HG02588 (cell line): ENCODE data around the gene RAB17.

Experiments
- ATAC-seq: cut with Tn5 transposase; IDR thresholded peaks from one replicate; pipeline ENCODE4 v1.9.1; 2021; ENCODE audit warnings: mild to moderate bottlenecking, moderate library complexity; ENCODE audit not compliant: unreplicated experiment

The RAB17 gene

DNA sequence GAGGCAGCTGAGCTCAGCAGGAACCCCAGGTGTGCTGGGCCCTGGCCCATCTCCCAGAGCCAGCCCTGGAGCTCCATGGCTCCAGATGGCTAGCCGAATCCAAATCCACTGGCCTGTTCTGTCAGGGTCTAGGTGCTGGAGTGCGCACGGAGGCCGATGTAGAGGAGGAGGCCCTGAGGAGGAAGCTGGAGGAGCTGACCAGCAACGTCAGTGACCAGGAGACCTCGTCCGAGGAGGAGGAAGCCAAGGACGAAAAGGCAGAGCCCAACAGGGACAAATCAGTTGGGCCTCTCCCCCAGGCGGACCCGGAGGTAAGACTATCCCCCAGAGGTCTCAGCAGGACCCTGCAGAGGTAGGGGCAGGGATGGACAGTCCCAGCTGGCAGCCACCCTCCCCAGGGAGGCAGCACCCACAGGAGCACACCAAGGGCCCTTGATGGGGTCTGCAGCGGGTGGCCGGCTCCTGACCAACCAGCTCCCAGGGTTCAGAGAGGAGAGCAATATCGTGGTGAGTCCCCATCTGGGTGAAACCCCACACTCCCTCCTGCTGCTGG, 50.2 kb downstream of the RAB17 start:
- ATAC-seq: no peak

GRCh38 chr2:237539681-237540080, 50.9 kb downstream of the RAB17 start:
- no peak for ATAC-seq

GRCh38 chr2:237538901-237539300, 51.6 kb downstream of the RAB17 start:
- ATAC-seq: no peak

- ATAC-seq: no peak
These were observed 52.4 kb downstream of the RAB17 start for GRCh38 chr2:237538001-237538720.

DNA sequence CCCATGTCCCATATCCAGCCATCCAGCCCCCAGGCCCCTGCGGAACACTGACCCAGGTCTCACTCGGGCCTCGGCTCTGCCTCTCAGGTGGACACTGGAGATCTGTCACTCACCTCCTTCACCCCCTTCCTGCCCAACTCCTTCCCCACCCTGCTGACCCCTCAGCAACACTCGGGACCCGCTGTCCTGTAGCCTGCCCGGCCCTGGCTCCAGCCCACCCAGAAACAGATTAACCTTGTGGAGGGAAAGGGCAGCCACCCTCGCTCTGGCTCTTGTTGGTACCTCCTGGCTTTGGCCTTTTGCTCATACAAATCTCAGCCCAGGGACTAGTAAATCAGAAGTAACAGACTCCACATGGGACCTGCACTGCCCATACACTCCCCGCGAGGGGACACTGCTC, 53.9 kb downstream of the RAB17 start:
- ATAC-seq: no peak

- ATAC-seq: no peak
These were observed 54.5 kb downstream of the RAB17 start for GRCh38 chr2:237536083-237536415.

DNA sequence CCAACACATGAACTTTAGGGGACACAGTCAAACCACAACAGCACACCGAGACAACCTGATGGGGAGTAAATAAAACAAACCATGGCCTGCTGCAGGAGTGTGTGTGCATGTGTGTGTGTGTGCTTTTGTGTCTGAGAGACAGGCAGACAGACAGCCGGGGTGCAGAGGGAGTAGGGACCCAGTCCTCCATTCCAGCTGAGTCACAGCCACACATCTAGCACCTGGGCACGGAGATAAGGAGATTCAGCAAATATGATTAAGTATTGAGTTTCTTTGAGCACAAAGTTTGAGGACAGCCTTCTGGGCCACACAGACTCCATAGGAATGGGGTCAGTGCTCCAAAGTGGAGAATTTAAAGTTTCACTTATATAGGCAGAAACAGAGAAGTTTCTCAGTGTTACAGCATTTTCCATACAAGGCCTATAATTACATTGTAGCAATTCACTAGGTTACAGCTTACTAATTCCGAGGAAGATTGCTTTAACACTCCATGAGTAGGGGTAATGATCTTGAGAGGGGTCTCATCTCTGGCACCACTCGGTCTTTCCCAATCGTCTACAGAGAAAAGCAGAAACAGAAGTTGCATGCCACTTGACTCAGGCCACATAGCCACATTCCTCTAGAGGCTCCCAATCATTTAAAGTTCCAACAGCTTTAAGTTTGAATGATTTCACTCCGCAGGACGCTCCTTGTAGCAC, 55.0 kb downstream of the RAB17 start:
- ATAC-seq: no peak

DNA sequence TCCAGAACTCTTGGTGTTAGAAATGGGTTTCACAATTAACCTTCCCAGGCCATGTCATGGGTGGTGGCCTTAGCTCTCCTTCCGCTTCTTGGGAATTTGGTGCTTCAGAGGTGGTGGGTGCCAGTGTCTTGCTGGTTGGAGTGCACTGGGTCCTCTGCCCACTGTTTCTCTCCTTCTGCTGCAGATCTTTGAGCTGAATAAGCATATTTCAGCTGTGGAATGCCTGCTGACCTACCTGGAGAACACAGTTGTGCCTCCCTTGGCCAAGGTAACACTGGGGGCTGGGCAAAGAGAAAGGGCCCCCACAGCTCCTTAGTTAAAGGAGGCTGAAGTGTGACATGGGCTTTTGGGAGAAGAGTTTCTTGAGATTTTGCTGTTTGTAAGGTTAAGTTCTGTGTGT, 56.2 kb downstream of the RAB17 start:
- no peak for ATAC-seq

- no peak for ATAC-seq
These were observed 56.8 kb downstream of the RAB17 start for GRCh38 chr2:237533668-237534161.

GRCh38 chr2:237532160-237532559, 58.4 kb downstream of the RAB17 start:
- no peak for ATAC-seq

- peak; percentile 53 for ATAC-seq
These were observed 59.8 kb downstream of the RAB17 start for GRCh38 chr2:237530472-237531433.

DNA sequence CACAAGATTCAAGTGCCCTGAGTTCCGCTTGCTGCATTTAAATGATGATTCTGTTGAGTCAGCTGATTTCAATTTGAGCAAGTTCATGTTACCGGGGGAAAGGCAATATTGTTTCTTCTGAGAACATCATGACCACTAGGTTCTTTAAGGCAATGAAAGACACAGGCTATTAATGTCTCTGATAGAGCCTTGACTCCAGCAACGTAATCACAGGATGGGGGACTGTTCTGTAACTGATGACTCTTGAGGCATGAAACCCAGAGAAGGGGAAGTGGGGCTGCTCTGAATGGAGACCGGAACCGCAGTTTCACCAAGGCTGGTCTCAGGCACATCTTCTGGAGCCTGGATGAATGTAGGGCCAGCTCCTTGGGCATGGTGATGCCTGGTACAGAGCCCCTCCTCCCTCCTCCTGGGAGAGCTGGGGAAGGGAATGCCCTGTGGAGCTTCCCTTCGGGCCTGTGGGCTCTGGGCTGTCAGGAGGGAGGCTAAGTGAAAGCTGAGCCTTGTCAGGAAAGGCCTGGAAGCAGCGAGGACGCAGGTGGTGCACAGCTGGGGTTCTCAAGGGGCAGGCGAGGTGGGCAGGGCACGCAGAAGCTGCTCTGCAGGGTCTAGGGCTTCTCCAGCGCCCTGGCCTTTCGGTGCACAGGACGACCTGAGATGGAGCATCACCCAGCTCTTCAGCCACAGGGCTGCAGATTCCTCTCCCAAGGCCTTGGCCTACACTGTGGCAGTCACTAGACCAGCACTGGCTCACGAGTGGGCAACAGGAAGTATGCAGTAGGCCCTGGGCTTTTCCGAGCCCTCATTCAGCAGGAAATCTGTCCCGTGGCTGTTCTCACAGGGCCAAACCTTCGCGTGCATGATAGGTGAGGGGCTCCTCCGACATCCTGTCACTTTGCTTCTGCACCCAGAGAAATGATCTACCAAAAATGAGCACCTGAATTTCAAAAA, 60.8 kb downstream of the RAB17 start:
- ATAC-seq: no peak

GRCh38 chr2:237527766-237528165, 62.8 kb downstream of the RAB17 start:
- no peak for ATAC-seq

DNA sequence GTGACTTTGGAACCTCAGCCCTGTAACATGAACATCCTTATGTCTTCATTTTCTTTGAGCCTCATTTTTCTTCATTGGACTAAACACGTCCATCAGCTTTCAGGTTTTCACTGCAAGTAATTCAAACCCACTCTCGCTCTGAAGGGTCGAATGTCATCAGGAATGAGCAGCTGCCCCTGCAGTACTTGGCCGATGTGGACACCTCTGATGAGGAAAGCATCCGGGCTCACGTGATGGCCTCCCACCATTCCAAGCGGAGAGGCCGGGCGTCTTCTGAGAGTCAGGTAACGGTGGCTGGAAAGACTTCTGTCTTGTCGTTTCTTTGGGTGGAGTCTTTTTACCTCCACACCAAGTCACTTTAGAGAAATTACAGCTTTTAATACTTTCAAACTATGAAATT, 63.3 kb downstream of the RAB17 start:
- no peak for ATAC-seq

DNA sequence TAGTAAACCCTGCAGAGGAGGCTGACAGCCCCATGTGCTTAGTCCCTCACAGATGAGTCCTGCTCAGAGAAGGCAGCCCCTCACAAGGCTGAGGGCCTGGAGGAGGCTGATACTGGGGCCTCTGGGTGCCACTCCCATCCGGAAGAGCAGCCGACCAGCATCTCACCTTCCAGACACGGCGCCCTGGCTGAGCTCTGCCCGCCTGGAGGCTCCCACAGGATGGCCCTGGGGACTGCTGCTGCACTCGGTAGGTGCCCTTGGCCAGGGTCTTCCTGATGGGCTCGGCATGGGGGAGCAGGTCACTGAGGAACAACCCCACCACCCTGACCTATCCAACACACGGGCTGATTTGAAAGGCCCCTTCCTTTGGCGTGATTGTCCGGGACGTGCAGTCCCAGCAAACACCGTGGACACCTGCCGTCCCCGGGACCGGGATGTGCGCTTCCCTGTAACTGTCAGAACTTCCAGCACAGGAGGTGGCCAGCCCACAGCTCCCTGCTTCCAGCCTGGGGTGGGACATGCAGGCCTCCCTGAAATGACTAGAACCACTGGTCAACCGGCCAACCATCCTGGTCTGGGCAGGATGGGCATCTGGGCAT, 64.9 kb downstream of the RAB17 start:
- no peak for ATAC-seq

DNA sequence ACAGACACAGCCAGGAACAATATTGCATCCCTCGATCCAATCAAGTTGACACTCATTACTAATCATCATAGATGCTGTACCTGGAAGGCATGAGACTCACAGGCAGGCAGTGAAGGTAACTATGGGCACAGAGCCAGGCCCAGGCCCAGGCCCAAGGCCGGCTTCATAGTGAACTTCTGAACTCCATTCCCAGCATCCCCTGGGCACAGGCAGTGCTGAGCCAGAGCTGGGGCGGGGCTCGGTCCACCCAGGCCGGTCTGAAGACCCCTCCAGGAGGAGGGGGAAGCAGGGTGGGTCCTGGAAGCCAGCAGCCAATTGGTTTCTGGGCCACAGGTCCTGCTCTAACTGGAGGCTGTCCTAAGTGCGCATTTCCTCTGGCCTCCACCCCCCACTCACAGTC, 65.9 kb downstream of the RAB17 start:
- no peak for ATAC-seq
